C4-2B (cell line): ENCODE measurements around the gene PARVB.

ENCODE experiments used
- ZFX ChIP-seq: fragments of 450-650 bp; IDR thresholded peaks from 2 replicates; pipeline ENCODE4 v1.6.1; 2017
- TF ChIP-seq, protein P1 (sequence below): fragments of 450-650 bp; conservative IDR thresholded peaks from 2 replicates; pipeline ENCODE4 v1.5.1; 2017; ENCODE audit warnings: mild to moderate bottlenecking

DNA sequence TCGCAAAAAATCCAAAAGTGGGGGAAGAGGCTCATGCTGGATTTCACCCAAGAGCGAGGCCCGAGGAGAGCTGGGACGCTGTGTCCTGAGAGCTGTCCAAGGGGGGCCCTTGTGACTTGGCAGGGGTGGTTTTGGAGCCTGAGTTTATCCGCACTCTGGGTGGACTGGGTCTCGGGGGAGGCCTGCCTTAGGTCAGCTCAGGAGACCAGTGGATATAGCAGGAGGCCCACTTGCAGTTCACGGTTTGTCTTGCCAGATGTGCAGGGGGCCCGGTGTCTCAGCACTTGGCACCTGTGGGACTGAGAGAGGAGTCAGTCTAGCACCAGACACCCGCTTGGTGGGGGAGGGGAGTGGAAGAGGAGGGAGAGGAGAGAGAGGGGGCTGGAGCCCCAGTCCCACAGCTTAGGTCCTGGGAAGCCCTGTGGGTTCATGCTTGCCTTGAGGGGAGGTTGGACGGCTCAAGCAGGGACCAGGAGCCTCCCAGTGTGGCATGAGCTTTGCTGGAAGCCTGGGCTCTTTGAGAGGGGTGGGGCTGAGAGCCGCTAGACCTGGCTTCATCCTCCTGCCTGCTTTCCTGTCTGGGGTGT lies 33.4 kb downstream of the PARVB start:
- TF ChIP-seq, protein P1, sequence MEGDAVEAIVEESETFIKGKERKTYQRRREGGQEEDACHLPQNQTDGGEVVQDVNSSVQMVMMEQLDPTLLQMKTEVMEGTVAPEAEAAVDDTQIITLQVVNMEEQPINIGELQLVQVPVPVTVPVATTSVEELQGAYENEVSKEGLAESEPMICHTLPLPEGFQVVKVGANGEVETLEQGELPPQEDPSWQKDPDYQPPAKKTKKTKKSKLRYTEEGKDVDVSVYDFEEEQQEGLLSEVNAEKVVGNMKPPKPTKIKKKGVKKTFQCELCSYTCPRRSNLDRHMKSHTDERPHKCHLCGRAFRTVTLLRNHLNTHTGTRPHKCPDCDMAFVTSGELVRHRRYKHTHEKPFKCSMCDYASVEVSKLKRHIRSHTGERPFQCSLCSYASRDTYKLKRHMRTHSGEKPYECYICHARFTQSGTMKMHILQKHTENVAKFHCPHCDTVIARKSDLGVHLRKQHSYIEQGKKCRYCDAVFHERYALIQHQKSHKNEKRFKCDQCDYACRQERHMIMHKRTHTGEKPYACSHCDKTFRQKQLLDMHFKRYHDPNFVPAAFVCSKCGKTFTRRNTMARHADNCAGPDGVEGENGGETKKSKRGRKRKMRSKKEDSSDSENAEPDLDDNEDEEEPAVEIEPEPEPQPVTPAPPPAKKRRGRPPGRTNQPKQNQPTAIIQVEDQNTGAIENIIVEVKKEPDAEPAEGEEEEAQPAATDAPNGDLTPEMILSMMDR, result no peak
- no peak for TF ChIP-seq ZFX
